Body of pancreas (tissue), 4 donors: ENCODE data around the gene PPP2R5B.

ENCODE experiments used
- POLR2A ChIP-seq, 3 donors: fragments of 450-650 bp; IDR thresholded peaks; one replicate each; pipeline ENCODE4 v1.6.1; 2016; ENCODE audit warnings: antibody characterized with exemption in 3 of 3, mild to moderate bottlenecking in 2 of 3
- TF ChIP-seq, protein P1 (sequence below), 7 experiments: fragments of 450-650 bp in 4 of 7; fragments of 200-600 bp in 3 of 7; sonication (generic) in 3 of 7; IDR thresholded peaks; one replicate each; pipeline ENCODE4 v1.5.1; 2016 to 2019; ENCODE audit warnings: antibody characterized with exemption in 7 of 7

GRCh38 chr11:64917663-64917995 lies 6.9 kb upstream of the PPP2R5B start:
- TF ChIP-seq, protein P1, sequence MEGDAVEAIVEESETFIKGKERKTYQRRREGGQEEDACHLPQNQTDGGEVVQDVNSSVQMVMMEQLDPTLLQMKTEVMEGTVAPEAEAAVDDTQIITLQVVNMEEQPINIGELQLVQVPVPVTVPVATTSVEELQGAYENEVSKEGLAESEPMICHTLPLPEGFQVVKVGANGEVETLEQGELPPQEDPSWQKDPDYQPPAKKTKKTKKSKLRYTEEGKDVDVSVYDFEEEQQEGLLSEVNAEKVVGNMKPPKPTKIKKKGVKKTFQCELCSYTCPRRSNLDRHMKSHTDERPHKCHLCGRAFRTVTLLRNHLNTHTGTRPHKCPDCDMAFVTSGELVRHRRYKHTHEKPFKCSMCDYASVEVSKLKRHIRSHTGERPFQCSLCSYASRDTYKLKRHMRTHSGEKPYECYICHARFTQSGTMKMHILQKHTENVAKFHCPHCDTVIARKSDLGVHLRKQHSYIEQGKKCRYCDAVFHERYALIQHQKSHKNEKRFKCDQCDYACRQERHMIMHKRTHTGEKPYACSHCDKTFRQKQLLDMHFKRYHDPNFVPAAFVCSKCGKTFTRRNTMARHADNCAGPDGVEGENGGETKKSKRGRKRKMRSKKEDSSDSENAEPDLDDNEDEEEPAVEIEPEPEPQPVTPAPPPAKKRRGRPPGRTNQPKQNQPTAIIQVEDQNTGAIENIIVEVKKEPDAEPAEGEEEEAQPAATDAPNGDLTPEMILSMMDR (IDR thresholded peaks at IDR 0.05) = peak in 1 of 7 experiments; percentile 4
- no peak for TF ChIP-seq POLR2A (IDR thresholded peaks at IDR 0.05)
